ENCODE measurements around the gene FMN1.

The FMN1 gene

GRCh38 chr15:32910839-32911238 lies 283.7 kb downstream of the FMN1 start:
- DNase-seq = no peak

- no peak for DNase-seq
Observed at GRCh38 chr15:32909431-32909830, 285.1 kb downstream of the FMN1 start.

GRCh38 chr15:32908872-32909271 lies 285.6 kb downstream of the FMN1 start:
- DNase-seq = no peak

- DNase-seq = no peak
Observed at GRCh38 chr15:32908135-32908801, 286.2 kb downstream of the FMN1 start.

- no peak for DNase-seq
Observed at GRCh38 chr15:32905481-32905880, 289.0 kb downstream of the FMN1 start.

- DNase-seq = no peak
Observed at GRCh38 chr15:32904448-32904847, 290.1 kb downstream of the FMN1 start.

GRCh38 chr15:32903591-32904290 lies 290.8 kb downstream of the FMN1 start:
- DNase-seq = no peak

- DNase-seq = no peak
Observed at GRCh38 chr15:32901995-32902394, 292.5 kb downstream of the FMN1 start.

- DNase-seq = no peak
Observed at GRCh38 chr15:32901192-32901591, 293.3 kb downstream of the FMN1 start.

GRCh38 chr15:32899126-32899596 lies 295.4 kb downstream of the FMN1 start:
- no peak for DNase-seq

- no peak for DNase-seq
Observed at GRCh38 chr15:32898414-32898813, 296.1 kb downstream of the FMN1 start.

- DNase-seq = no peak
Observed at GRCh38 chr15:32893421-32893820, 301.1 kb downstream of the FMN1 start.

GRCh38 chr15:32889214-32889613 lies 305.3 kb downstream of the FMN1 start:
- DNase-seq = no peak

GRCh38 chr15:32888221-32888761 lies 306.2 kb downstream of the FMN1 start:
- no peak for DNase-seq

- no peak for DNase-seq
Observed at GRCh38 chr15:32887090-32887489, 307.4 kb downstream of the FMN1 start.

- DNase-seq = no peak
Observed at GRCh38 chr15:32886459-32886858, 308.1 kb downstream of the FMN1 start.

- DNase-seq = no peak
Observed at GRCh38 chr15:32885713-32886112, 308.8 kb downstream of the FMN1 start.

- no peak for DNase-seq
Observed at GRCh38 chr15:32884146-32884545, 310.4 kb downstream of the FMN1 start.

GRCh38 chr15:32882955-32883354 lies 311.6 kb downstream of the FMN1 start:
- no peak for DNase-seq

- DNase-seq = no peak
Observed at GRCh38 chr15:32881528-32881927, 313.0 kb downstream of the FMN1 start.

- DNase-seq = no peak
Observed at GRCh38 chr15:32880642-32881041, 313.9 kb downstream of the FMN1 start.

- DNase-seq = no peak
Observed at GRCh38 chr15:32879980-32880379, 314.5 kb downstream of the FMN1 start.

GRCh38 chr15:32878869-32879805 lies 315.4 kb downstream of the FMN1 start:
- DNase-seq = no peak

All from NCI-H2029 treated with DMSO at 0.1 percent for 48 hours (cell line).